Kidney (tissue), 14 donors: ENCODE results near the gene OSBPL9. TPM values are rescaled to one million over a fixed set of nuclear protein-coding genes. Genes with fewer than 3 reads are reported as not detected.
A peak's percentile ranks its signal among the peaks of the same experiment; 100 is the strongest.
"Not testable (repeated sequence)": the region's sequence is repeated elsewhere in the genome, so short reads cannot be mapped to it uniquely, and the experiment has no call there.

ENCODE experiments used
- DNase-seq, 5 donors: peaks; one replicate each; pipeline ENCODE4 v3.0.0-alpha.2; 2013 to 2020
- FAIRE-seq: peaks from 2 replicates; lab custom pipeline; 2012; peaks lifted over from hg19 to GRCh38; lab: Jason Lieb, UNC
- H3K27ac ChIP-seq, 2 donors: one replicate each; pipeline ENCODE4 v1.7.0; 2013; ENCODE audit warnings: low read depth in 2 of 2, low read length in 2 of 2, inconsistent platforms in 1 of 2
- H3K27me3 ChIP-seq: one replicate; pipeline ENCODE4 v1.7.1; 2013; ENCODE audit warnings: low read length, inconsistent platforms; ENCODE audit not compliant: control insufficient read depth, insufficient read depth
- H3K36me3 ChIP-seq, 3 donors: one replicate each; pipeline versions ENCODE4 v1.7.0 to v1.7.1; 2013; ENCODE audit warnings: low read length in 3 of 3, control low read depth in 1 of 3, inconsistent platforms in 1 of 3; ENCODE audit not compliant: insufficient read depth in 3 of 3, control insufficient read depth in 2 of 3
- H3K4me1 ChIP-seq, 3 donors: one replicate each; pipeline versions ENCODE4 v1.7.0 to v1.7.1; 2013; ENCODE audit warnings: low read length in 3 of 3, inconsistent platforms in 1 of 3, low read depth in 1 of 3; ENCODE audit not compliant: control insufficient read depth in 2 of 3, insufficient read depth in 2 of 3
- H3K4me3 ChIP-seq, 3 donors: one replicate each; pipeline versions ENCODE4 v1.7.0 to v1.8.1; 2013; ENCODE audit warnings: low read length in 3 of 3, control low read depth in 1 of 3, inconsistent platforms in 1 of 3
- H3K9ac ChIP-seq, 3 donors: one replicate each; pipeline versions ENCODE4 v1.7.0 to v1.7.1; 2013; ENCODE audit warnings: low read length in 3 of 3, control low read depth in 1 of 3, inconsistent platforms in 1 of 3
- H3K9me3 ChIP-seq, 3 donors: one replicate each; pipeline versions ENCODE4 v1.7.0 to v1.7.1; 2013; ENCODE audit warnings: low read length in 3 of 3, control low read depth in 1 of 3, inconsistent platforms in 1 of 3; ENCODE audit not compliant: control insufficient read depth in 2 of 3, insufficient read depth in 1 of 3
- CTCF ChIP-seq: IDR thresholded peaks from 3 replicates; pipeline ENCODE4 v1.5.1; 2012; ENCODE audit warnings: mild to moderate bottlenecking, moderate library complexity, borderline replicate concordance; ENCODE audit not compliant: insufficient read depth; ENCODE audit errors: extremely low read depth
- intact Hi-C: fragments of 100-400 bp; cut with DNase I; formaldehyde crosslinking; loops from one replicate; pipeline ENCODE4 v1.11.1; 2022
- polyA plus RNA-seq: library from polyadenylated mRNA; stranded (reverse); fragments of 350-450 nt; fragmentation: Illumina TruSeq; extraction: RNeasy Lipid Tissue Mini Kit (QIAGEN cat#74804); gene quantifications from one replicate; pipeline ENCODE4 v1.2.3, GENCODE V29; 2014; ENCODE audit warnings: low read depth, low replicate concordance; ENCODE audit not compliant: insufficient read depth
- total RNA-seq: library from RNA; stranded (reverse); fragmentation: NEBNext Ultra II Directional; extraction: Animal tissue kit (Norgen Biotek cat#: 25700); gene quantifications from one replicate; pipeline ENCODE4 v1.2.1, GENCODE V29; 2021
- donor health status: control.
- donor health status: control.
- donor health status: control.
- donor health status: control.
- donor health status: control.
- donor health status: DM: yes; HTN: yes; CAD: no.
- donor health status: Normal renal cell carcinoma (clear cell type).

Gene OSBPL9
- total and polyA plus RNA-seq, 2 donors from 2014 or later, result 73.2 to 76.6 TPM

GRCh38 chr1:51818487-51818886 is 201.6 kb downstream of the OSBPL9 start:
- Histone ChIP-seq H3K4me1 (peaks cover 0 to 6% (median 0%) of the 10 kb centered on the region in 3 donors), H3K36me3 (peaks cover under 1 to 6% (median 2%) of the 10 kb centered on the region in 3 donors), H3K9me3 (no peaks in the 10 kb centered on the region), H3K27me3 (no peaks in the 10 kb centered on the region), H3K9ac (no peak overlapping the region), H3K4me3 (no peak overlapping the region), H3K27ac (no peak overlapping the region)
- no peak for TF ChIP-seq CTCF
- DNase-seq (peak in 2 of 5 donors; percentile 26 to 27), FAIRE-seq (peak; percentile 38)
- intact Hi-C loops, result no loop called here

GRCh38 chr1:51819021-51819420 is 202.1 kb downstream of the OSBPL9 start:
- H3K9me3 ChIP-seq, H3K27me3 ChIP-seq, H3K27ac ChIP-seq, H3K9ac ChIP-seq, H3K4me1 ChIP-seq, FAIRE-seq, H3K36me3 ChIP-seq, H3K4me3 ChIP-seq, intact Hi-C loops: not testable (repeated sequence)
- peak in 3 of 5 donors; percentile 32 to 37 (median 37) for DNase-seq

- FAIRE-seq, result no peak
- intact Hi-C loops, result no loop called here
- no peak overlapping the region for H3K4me3 ChIP-seq
- no peaks in the 10 kb centered on the region for H3K9me3 ChIP-seq
- H3K36me3 ChIP-seq, result peaks cover 3 to 4% (median 4%) of the 10 kb centered on the region in 3 donors
- H3K9ac ChIP-seq, result no peak overlapping the region
- TF ChIP-seq CTCF, result no peak
- H3K4me1 ChIP-seq, result peaks cover 0 to 6% (median 0%) of the 10 kb centered on the region in 3 donors
- no peaks in the 10 kb centered on the region for H3K27me3 ChIP-seq
- no peak for DNase-seq
- H3K27ac ChIP-seq, result no peak overlapping the region
Measured at GRCh38 chr1:51819810-51820209, 202.9 kb downstream of the OSBPL9 start.

GRCh38 chr1:51829058-51829457 is 212.2 kb downstream of the OSBPL9 start:
- intact Hi-C loops, result no loop called here
- peaks cover 4 to 16% (median 5%) of the 10 kb centered on the region in 3 donors for H3K36me3 ChIP-seq

More at GRCh38 chr1:51829058-51829457, 212.2 kb downstream of the OSBPL9 start:
- H3K4me1 ChIP-seq, result no peaks in the 10 kb centered on the region
- no peaks in the 10 kb centered on the region for H3K9me3 ChIP-seq
- no peak overlapping the region for H3K27ac ChIP-seq
- H3K27me3 ChIP-seq, result no peaks in the 10 kb centered on the region
- DNase-seq (no peak), FAIRE-seq (no peak)
- no peak for TF ChIP-seq CTCF
- H3K9ac ChIP-seq, result no peak overlapping the region
- H3K4me3 ChIP-seq, result no peak overlapping the region
